RWPE1 (cell line): ENCODE results near the gene TSPAN2.
A peak's percentile ranks its signal among the peaks of the same experiment; 100 is the strongest.

ENCODE experiments used
- CTCF ChIA-PET: fragments of 350-600 bp; sonication (Branson Sonifier 250); formaldehyde crosslinking; extraction: SDS; loops from one replicate; lab custom pipeline; 2021; lab: Yijun Ruan, JAX
- POLR2A ChIA-PET: fragments of 400-600 bp; formaldehyde crosslinking; extraction: SDS; loops from one replicate; lab custom pipeline; 2020; ENCODE audit warnings: antibody characterized with exemption; ENCODE audit not compliant: low non-redundant PET; lab: Yijun Ruan, JAX
- DNase-seq: peaks from one replicate; pipeline ENCODE4 v3.0.0; 2012; ENCODE audit warnings: low spot score
- H3K27ac ChIP-seq: fragments of 450-650 bp; 2 replicates; pipeline ENCODE4 v1.5.1; 2017
- TF ChIP-seq, protein P1 (sequence below): fragments of 450-650 bp; conservative IDR thresholded peaks from 2 replicates; pipeline ENCODE4 v1.5.1; 2017; ENCODE audit warnings: low read depth, mild to moderate bottlenecking

TSPAN2 gene

DNA sequence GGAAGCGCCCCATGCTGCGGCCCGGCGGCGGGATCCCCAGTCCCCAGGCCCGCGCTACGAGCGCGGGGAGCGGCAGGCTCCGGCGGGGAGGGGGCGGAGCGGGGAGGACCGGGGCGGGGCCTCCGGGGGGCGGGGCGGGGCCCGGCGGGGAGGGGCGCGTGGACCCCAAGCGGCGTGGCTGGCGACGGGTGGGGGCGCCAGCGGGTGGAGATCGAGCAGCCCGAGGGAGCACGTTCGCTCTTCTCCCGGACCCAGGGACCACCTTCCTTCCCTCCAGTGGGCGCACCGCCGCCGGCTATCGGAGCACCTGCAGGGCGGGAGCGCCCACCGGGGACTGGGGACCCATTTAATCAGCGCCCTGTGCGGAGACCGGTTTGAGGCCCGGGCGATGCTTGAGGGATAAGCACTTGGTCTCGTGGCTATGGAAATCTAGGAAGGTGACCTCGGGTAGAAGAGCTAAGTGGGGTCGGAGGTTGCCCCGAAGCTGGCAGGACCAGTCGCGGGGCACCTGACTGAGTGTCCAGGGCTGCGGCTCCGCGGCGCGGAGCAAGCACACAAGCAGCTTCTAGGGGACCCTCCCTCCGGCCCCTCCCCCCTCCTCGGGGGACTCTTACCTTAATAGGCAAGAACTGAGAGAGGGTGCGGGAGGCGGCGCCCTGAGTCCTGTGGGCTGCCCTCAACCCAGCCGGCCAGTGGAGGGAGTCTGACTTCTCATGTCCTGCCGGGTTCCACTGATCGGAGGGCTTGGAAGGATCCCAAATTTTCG lies at the start of gene TSPAN2:
TSPAN2 (minus strand) TSS at position 84 of the 766 bp plus-strand sequence; CDS start at position 13, 71 bp downstream.
- H3K27ac ChIP-seq = no peak within 1 kb of the TSS
- POLR2A ChIA-PET = no interaction called here
- CTCF ChIA-PET = interaction anchor here (0.6 kb wide), 2 partner anchors 330 to 984 kb away, joined by 3 read pairs; no protein-coding TSS in a partner anchor
- peak; percentile 62 for DNase-seq
- TF ChIP-seq, protein P1, sequence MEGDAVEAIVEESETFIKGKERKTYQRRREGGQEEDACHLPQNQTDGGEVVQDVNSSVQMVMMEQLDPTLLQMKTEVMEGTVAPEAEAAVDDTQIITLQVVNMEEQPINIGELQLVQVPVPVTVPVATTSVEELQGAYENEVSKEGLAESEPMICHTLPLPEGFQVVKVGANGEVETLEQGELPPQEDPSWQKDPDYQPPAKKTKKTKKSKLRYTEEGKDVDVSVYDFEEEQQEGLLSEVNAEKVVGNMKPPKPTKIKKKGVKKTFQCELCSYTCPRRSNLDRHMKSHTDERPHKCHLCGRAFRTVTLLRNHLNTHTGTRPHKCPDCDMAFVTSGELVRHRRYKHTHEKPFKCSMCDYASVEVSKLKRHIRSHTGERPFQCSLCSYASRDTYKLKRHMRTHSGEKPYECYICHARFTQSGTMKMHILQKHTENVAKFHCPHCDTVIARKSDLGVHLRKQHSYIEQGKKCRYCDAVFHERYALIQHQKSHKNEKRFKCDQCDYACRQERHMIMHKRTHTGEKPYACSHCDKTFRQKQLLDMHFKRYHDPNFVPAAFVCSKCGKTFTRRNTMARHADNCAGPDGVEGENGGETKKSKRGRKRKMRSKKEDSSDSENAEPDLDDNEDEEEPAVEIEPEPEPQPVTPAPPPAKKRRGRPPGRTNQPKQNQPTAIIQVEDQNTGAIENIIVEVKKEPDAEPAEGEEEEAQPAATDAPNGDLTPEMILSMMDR = no peak

DNA sequence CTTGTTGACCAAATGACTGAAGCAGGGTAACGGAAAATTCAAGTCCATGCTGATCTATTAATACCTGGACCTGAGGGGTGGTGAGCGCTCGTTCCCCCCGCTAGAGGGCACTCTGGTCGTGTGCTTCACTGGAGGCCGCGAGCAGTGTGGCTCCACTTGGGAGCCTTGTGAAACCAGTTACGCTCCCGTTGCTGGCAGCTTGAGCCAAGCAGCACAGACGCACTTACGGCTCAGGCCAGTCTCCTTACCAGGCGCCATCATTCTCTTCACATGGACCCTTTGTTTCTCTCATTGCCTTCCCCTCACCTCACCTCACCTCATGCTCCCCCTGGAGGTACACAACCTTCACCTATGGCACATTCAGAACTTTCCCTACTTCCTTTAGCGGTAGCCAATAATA lies 49.7 kb upstream of the TSPAN2 start:
- H3K27ac ChIP-seq = no peak overlapping the region
- peak; percentile 85 for DNase-seq
- TF ChIP-seq, protein P1 = peak; percentile 90
- POLR2A ChIA-PET = no interaction called here
- CTCF ChIA-PET = interaction anchor here (0.6 to 3.9 kb wide), 23 partner anchors 19 to 457 kb away, joined by 3 to 18 read pairs (median 3); partner anchors contain the start of gene NGF

DNA sequence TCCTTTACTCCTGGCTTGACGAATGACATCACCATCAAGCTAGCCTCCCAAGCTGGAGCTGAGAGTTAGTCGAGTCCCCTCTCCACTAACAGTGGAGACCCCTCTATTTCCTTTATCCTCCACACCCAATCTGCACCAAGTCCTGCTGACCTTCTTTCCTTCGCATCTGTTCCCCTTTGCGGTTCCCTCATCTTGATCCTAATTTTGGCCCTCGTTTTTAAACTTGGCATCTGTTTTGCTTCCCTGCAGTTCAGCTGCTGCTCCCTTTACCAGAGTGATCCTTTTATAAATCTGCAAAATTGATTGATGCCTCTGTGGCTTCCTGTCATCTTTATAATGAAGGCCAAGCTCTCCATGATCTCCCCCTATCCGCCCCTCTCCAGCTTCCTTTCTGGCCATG lies 49.0 kb upstream of the TSPAN2 start:
- TF ChIP-seq, protein P1 = no peak
- no peak for DNase-seq
- no peak overlapping the region for H3K27ac ChIP-seq
- CTCF ChIA-PET = interaction anchor here (0.6 to 3.9 kb wide), 11 partner anchors 177 to 795 kb away, joined by 3 to 18 read pairs (median 4); partner anchors contain the start of gene NGF
- POLR2A ChIA-PET = no interaction called here

DNA sequence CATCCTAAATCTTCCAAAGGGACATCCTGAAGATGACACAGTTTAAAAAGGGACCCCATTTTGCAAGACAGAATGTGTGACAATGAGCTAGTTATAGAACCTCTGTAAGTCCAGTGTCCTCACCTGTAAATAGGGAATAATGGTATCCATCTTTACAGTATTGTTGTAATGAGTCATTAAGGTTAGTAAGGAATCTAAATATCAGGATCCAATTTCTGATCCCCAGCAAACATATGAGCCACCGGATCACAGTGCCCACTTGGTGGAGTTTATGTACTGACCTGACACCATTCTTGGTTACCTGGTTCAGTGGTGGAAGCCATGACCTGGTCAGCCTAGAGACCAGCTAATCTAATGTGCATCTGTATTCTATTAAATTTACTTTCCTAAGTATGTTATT lies 47.9 kb upstream of the TSPAN2 start:
- H3K27ac ChIP-seq = no peak overlapping the region
- TF ChIP-seq, protein P1 = no peak
- ChIA-PET CTCF (interaction anchor here (0.6 to 3.9 kb wide), 7 partner anchors 200 to 791 kb away, joined by 3 to 18 read pairs (median 4); partner anchors contain the start of gene NGF), POLR2A (no interaction called here)
- no peak for DNase-seq

DNA sequence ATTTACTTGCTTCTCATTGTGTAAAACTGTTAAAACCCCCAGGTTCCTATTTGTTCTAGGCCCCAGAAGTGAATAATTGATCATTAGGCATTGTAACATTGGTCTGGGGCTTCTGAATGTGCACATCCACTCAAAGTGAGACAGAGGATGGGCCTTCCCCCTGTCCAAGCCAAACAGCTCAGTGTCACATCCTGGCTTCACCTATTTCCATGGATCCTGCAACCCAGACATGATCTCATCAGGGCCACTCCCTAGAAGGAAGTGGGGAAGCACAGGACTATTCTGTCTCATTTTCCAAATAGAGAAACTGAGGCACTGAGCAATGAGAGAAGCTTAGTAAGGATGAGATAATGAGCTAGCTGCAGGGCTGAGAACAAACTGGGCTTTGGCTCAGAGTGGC lies 47.4 kb upstream of the TSPAN2 start:
- DNase-seq = no peak
- TF ChIP-seq, protein P1 = no peak
- ChIA-PET POLR2A (no interaction called here), CTCF (interaction anchor here (0.6 to 3.1 kb wide), 4 partner anchors 201 to 791 kb away, joined by 3 to 10 read pairs (median 3); partner anchors contain the start of gene NGF)
- H3K27ac ChIP-seq = no peak overlapping the region

DNA sequence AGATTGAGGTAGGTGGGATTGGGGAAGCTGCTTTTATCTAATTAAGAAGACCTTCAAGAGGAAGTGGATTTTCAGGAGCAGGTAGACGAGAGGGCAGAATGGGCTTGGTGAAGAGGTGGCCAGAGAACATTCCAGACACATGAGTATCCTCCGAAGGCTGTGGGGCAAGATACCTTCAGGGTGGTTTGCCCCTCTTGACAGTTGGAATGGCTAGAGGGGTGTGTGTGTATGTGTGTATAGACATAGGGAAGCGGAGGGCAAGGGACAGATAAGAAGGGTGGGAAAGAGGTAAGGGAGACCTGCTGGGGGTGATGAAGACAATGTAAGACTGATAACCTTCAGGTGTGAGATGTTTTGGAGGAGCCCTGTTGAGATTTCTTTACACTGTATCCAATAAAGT lies 46.8 kb upstream of the TSPAN2 start:
- ChIA-PET CTCF (interaction anchor here (0.8 kb wide), 1 partner anchor 459 kb away, joined by 4 read pairs; no protein-coding TSS in a partner anchor), POLR2A (no interaction called here)
- no peak overlapping the region for H3K27ac ChIP-seq
- TF ChIP-seq, protein P1 = no peak
- DNase-seq = no peak
